Activated naive CD4-positive, alpha-beta T cell treated with anti-CD3 and anti-CD28 coated beads, Interleukin-2, amount 50 U/mL, for 72 hours (primary cell): Measurements from ENCODE around the gene ITM2B. TPM values are rescaled to one million over a fixed set of nuclear protein-coding genes. Genes with fewer than 3 reads are reported as not detected.
"Not testable (repeated sequence)": the region's sequence is repeated elsewhere in the genome, so short reads cannot be mapped to it uniquely, and the experiment has no call there.

ENCODE experiments used
- ATAC-seq, 2 donors: fragments of 150-1000 bp; cut with Tn5 transposase; 2 replicates each; pipeline ENCODE4 v1.10.0; 2021; ENCODE audit warnings: mild to moderate bottlenecking in 2 of 2, moderate library complexity in 2 of 2
- DNase-seq, 2 donors: peaks; one replicate each; pipeline ENCODE4 v3.0.0; 2021 to 2022; ENCODE audit warnings: low spot score in 2 of 2
- H3K27ac Mint-ChIP-seq, 2 donors: one replicate each; pipeline ENCODE4 v1.8.0; 2022; ENCODE audit warnings: mild to moderate bottlenecking in 2 of 2, mixed read lengths in 2 of 2
- H3K36me3 Mint-ChIP-seq, 2 donors: one replicate each; pipeline ENCODE4 v1.8.0; 2022; ENCODE audit warnings: mixed read lengths in 2 of 2
- H3K9me3 Mint-ChIP-seq, 2 donors: one replicate each; pipeline ENCODE4 v1.8.0; 2022; ENCODE audit warnings: mixed read lengths in 2 of 2
- total RNA-seq, 2 donors: library from RNA; stranded (reverse); gene quantifications; one replicate each; pipeline ENCODE4 v1.2.3, GENCODE V29; 2022

ITM2B gene
- 100 to 1,000 TPM in 1 of 2 donors, 10 to 100 TPM in 1; 72.8 to 146 TPM for total RNA-seq

DNA sequence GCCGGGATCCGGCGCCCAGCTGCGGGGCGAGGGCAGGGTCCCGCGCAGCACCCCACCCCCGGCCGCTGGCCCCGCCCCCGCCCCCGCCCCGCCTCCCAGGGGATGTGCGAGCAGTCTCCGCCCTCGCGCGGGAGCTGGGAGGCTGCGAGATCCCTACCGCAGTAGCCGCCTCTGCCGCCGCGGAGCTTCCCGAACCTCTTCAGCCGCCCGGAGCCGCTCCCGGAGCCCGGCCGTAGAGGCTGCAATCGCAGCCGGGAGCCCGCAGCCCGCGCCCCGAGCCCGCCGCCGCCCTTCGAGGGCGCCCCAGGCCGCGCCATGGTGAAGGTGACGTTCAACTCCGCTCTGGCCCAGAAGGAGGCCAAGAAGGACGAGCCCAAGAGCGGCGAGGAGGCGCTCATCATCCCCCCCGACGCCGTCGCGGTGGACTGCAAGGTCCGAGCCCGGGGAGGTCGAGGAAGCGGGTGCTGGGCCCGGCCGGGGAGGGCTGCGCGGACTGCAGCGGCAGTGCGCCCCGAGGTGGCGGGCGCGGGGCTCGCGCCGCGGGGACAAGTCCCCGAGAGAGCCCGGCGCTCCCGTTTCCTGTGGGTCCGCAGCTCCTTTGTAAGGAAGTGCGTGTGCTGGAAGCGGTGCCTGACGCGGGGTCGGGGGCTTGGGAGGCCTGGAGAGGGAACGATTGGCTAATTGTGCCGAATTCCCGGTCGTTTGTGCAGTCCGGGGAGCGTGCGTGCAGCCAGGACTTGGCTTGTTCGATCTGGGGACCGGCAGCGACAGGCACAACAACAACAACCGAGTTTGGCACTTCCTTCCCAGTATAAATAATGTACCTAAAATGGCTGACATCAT, at the start of gene ITM2B:
Gene ITM2B (plus strand): TSS at position 161 of the 843 bp plus-strand sequence. CDS start 155 bp downstream, at position 316.
- ATAC-seq (peak; percentile 72 to 77), DNase-seq (peak; percentile 57 to 78)
- no peaks in the 10 kb centered on the region for H3K9me3 Mint-ChIP-seq
- peaks cover 0 to 16% of the 10 kb centered on the region in 2 donors for H3K36me3 Mint-ChIP-seq
- peak within 1 kb of the TSS; percentile 91 to 97 for H3K27ac Mint-ChIP-seq

DNA sequence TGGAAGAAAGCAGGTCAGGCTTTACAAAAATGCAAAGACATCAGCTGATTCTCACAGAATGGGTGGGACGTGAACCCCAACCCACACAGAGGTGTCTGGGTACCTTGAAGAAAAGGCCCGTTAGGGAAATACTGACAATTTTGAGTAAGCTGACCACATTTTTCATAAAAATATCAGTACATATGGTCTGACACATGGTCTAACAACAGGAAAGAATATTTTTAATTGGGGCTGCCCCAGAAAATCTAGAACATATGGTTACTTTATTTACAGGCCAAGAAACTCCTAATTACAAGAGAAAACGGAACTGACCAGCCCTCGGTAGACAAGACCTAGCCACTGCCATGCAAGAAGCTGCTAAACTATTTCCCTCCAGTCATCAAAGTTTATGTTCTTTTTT, 48.7 kb upstream of the ITM2B start:
- DNase-seq (no peak), ATAC-seq (peak in 1 of 2 donors; percentile 29)
- no peaks in the 10 kb centered on the region for H3K9me3 Mint-ChIP-seq
- H3K27ac Mint-ChIP-seq = peak overlapping the region in 1 of 2 donors; percentile 76
- H3K36me3 Mint-ChIP-seq = no peaks in the 10 kb centered on the region

DNA sequence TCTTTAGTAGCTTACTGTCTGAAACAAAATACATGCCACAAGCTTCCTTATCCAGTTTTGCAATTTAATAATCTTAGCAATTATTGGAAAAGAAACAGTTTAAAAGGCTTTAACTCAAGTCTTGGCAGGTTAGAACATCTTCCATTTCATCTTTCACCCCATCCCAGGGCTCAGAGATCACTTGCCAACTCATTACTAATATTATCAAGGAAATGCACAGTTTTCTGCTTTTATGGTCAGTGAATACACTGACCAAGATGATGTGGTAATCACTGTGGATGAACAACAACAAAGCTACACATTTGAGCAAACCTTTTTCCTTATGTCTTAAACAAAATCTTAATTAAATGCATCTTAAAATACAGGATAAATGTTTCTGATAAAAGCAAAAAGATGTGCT, 48.0 kb upstream of the ITM2B start:
- ATAC-seq (no peak), DNase-seq (no peak)
- no peaks in the 10 kb centered on the region for H3K9me3 Mint-ChIP-seq
- H3K27ac Mint-ChIP-seq = peak overlapping the region in 1 of 2 donors; percentile 39
- no peaks in the 10 kb centered on the region for H3K36me3 Mint-ChIP-seq

DNA sequence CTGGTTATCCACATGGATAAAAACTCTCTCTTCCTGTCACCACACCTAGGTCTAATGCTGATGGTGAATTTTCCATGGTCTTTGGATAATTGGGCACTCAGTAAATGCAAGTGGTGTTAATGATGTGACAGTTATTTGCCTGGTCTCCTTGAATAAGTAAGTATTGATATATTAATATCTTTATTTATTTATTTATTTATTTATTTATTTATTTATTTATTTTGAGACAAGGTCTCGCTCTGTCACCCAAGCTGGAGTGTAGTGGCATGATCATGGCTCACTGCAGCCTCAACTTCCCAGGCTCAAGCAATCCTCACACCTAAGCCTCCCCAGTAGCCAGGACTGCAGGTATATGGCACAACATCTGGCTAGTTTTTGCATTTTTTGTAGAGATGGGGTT, 46.3 kb upstream of the ITM2B start:
- Mint-ChIP-seq H3K36me3 (no peaks in the 10 kb centered on the region), H3K27ac (no peak overlapping the region), H3K9me3 (no peaks in the 10 kb centered on the region)
- DNase-seq = no peak
- ATAC-seq = peak in 1 of 2 donors; percentile 3

DNA sequence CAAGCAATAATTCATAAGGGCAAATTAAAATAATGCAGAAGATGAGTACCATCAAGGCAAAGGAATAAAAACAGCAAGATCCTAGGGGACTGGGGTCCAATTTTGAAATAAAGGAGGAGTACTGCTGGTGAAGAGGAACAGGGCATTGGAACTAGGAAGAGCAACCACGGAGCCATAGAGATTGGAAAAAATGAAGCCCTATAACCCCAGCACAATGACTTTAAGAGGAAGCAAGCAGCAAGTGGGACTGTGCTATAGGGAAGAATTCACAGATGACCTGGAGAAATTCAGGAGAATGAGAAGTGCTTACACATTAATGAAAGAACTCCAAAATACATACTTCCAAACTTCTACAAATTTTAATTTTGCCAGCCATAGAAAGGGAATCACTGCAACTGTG, 44.9 kb upstream of the ITM2B start:
- ATAC-seq (no peak), DNase-seq (no peak)
- Mint-ChIP-seq H3K36me3 (no peaks in the 10 kb centered on the region), H3K27ac (no peak overlapping the region), H3K9me3 (no peaks in the 10 kb centered on the region)

DNA sequence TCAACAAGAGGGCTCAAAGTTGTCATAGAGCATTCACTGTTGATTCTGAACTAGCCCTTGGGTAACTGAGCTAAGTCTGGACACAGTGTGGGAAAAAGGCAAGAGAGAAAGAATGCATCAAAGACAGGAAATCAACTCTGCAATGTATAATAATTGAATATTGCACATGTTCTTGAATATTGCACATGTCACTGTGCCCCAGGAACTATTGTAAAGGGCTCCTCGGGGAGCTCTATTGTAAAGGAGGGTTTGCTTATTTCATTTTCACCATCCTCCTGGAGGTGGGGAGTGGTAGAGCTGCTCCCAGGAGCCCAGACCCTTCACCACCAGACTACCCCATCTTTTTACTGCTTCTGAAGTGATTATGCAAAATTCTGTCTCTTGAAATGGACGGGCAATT, 44.4 kb upstream of the ITM2B start:
- Mint-ChIP-seq H3K27ac (no peak overlapping the region), H3K36me3 (no peaks in the 10 kb centered on the region), H3K9me3 (no peaks in the 10 kb centered on the region)
- ATAC-seq = no peak
- no peak for DNase-seq

DNA sequence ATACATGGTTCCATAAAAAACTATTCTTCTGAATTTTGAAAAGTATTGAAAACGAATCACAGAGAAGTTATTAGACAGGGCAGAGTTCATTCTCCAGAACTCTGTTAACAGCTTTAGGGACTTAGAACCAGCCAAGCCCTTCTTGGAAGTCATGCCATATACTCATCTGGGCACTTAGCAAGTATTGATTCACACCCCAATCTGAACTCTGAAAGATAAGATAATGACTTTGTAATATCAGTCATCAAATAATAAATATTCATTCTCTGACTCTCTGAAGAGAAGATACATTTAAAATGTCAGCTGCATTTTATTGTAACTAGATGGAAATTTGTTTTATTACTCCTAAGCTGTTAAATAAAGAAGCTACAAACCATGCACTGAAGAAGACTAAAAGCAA, 43.8 kb upstream of the ITM2B start:
- DNase-seq = no peak
- no peaks in the 10 kb centered on the region for H3K9me3 Mint-ChIP-seq
- H3K36me3 Mint-ChIP-seq = no peaks in the 10 kb centered on the region
- no peak for ATAC-seq
- no peak overlapping the region for H3K27ac Mint-ChIP-seq

DNA sequence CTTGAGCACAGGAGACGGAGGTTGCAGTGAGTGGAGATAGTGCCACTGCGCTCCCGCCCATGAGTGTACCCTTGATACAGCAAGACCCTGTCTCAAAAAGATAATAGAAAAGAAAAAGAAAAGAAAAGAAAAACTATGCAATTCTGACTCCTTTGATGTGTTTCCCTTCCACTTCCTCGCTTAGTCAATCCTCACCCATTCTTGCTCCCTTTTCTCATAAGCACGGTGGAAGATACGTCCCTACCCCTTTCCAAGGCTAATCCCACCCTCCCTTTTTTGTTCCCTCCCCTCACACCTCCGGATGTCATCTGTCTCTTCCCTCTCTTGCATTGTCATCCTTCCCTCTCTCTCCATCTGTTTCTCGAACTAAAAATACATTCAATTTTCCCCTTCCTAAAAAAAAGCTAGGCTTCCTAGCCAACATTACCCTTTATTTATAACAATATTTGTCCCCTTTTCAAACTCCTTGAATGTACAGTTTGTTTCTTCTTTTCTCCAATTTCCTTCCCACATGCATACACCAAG, 40.5 kb upstream of the ITM2B start:
- peaks cover 0 to 10% of the 10 kb centered on the region in 2 donors for H3K9me3 Mint-ChIP-seq
- ATAC-seq (no peak), DNase-seq (no peak)
- H3K36me3 Mint-ChIP-seq = peaks cover 0 to 7% of the 10 kb centered on the region in 2 donors
- H3K27ac Mint-ChIP-seq = peak overlapping the region in 1 of 2 donors; percentile 10

DNA sequence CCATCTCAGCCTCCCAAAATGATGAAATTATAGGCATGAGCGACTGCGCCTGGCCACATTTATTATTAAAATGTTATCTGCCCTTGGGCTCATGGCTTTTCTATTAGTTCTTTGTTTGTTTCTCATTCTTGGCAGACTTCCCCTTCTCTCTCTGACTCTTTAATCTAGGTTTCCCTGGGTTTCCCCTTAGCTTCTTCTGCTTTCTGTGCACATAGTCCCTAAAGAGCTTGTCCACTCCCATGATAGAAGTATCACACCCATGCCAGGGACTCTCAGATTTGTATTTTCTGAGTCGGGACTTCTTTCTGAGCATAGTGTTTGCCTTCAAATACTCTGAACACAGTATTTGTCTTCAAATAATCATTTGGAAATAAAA, 38.6 kb upstream of the ITM2B start:
- ATAC-seq (peak in 1 of 2 donors; percentile 34), DNase-seq (no peak)
- Mint-ChIP-seq H3K36me3 (peaks cover 0 to 7% of the 10 kb centered on the region in 2 donors), H3K27ac (no peak overlapping the region), H3K9me3 (peaks cover 0 to 10% of the 10 kb centered on the region in 2 donors)

DNA sequence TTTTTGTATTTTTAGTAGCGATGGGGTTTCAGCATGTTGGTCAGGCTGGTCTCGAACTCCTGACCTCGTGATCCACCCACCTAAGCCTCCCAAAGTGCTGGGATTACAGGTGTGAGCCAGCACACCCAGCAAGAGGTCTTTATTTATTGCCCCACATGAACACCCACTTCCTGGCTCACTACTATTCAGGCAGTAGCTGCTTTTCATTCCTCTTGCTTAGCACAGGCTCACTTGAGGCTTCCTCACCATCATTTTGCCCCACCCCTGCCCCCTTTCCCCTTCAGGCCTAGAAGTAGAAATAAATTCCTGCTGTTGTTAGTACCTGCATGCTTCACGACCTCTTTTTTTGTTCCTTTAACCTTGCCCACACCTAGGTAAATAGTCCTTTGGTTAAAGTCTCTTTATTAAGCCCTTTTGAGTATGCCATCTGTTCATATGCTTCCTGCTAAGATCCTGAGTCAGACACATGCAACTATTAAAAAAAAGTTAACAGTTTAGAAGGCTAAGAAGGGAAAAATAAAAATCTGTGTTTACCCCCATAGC, 33.5 kb upstream of the ITM2B start:
- ATAC-seq (no peak), DNase-seq (no peak)
- Mint-ChIP-seq H3K27ac (no peak overlapping the region), H3K36me3 (peaks cover 12 to 25% of the 10 kb centered on the region in 2 donors), H3K9me3 (peaks cover 0 to 10% of the 10 kb centered on the region in 2 donors)

DNA sequence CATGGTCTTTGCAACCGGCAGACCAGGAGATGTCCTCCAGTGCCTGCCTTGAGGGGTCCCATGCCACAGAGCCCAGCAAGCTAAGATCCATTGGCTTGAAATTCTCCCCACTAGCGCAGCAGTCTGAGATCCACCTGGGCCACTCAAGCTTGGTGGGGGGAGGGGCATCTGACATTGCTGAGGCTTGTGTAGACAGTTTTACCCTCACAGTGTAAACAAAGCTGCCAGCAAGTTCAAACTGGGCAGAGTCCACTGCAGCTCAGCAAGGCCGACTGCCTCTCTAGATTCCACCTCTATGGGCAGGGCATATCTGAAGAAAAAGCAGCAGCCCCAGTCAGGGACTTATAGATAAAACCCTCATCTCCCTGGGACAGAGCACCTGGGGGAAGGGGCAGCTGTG, 32.0 kb upstream of the ITM2B start:
- Mint-ChIP-seq H3K9me3 (peaks cover 5 to 10% of the 10 kb centered on the region in 2 donors), H3K27ac (no peak overlapping the region), H3K36me3 (peaks cover 18 to 26% of the 10 kb centered on the region in 2 donors)
- no peak for ATAC-seq
- no peak for DNase-seq

DNA sequence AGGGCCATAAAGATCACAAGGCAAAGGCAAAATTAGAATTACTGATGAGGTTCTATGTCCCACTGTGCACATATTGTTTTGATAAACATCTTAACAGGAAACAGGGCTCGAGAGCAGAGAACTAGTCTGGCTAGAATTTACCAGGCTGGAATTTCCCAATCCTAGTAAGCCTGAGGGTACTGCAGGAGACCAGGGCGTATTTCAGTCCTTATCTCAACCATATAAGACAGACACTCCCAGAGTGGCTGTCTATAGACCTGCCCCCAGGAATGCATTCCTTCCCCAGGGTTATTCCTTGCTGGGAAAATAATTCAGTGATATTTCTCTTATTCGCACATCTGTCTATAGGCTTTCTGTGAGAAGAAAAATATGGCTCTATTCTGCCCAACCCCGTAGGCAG, 25.8 kb upstream of the ITM2B start:
- not testable (repeated sequence) for ATAC-seq, H3K27ac Mint-ChIP-seq, DNase-seq
- peaks cover 6 to 10% of the 10 kb centered on the region in 2 donors for H3K9me3 Mint-ChIP-seq
- H3K36me3 Mint-ChIP-seq = peaks cover 17 to 27% of the 10 kb centered on the region in 2 donors

DNA sequence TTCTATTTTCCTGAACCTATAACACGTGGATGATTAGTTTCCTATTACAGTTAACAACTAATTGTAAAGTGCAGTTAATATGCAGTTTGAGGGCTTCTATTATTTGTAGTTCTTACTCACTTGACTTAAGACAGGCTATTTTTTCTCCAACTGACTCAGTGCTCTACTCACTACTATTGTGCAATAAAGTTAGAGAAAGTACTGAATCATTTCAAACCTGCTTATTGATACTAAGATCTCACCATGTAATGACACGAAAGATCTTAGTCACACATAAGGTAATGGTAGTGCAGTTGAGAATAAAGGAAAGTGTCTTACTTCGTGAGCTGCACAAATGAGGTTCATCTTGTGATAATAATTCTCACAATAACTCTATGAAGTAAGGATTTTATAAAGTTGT, 22.8 kb upstream of the ITM2B start:
- Mint-ChIP-seq H3K27ac (no peak overlapping the region), H3K36me3 (peaks cover 10 to 18% of the 10 kb centered on the region in 2 donors), H3K9me3 (peaks cover 6 to 11% of the 10 kb centered on the region in 2 donors)
- DNase-seq (no peak), ATAC-seq (peak; percentile 99 to 100)

DNA sequence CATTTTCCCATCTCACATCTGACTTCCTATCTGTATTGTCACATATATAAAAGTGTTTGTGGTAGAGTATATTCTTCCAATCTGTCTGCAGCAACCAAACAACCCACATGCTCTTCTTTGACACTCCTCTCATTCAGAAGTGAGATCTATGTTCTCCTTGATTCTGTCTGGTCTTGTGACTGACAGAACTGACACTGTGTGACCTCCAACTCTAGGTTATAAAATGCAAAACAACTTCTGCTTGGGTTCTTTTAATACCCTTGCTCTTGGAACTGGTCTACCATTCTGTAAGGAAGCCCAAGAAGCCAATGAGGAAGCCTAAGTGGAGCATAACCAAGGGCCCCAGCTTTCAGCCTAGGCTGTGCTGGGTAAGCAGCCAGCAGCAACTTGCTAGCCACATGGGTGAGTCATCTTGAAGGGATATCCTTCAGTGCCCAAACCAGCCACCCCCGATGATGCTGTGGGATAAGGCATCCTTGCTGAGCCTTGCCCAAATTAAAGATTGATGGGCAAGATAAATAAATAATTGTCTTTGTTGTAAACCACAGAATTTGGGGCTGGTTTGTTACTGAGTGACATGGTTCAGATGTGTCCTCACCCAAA, 18.4 kb upstream of the ITM2B start:
- DNase-seq (no peak), ATAC-seq (peak in 1 of 2 donors; percentile 44)
- Mint-ChIP-seq H3K9me3 (peaks cover 0 to 18% of the 10 kb centered on the region in 2 donors), H3K36me3 (peaks cover 0 to 33% of the 10 kb centered on the region in 2 donors), H3K27ac (no peak overlapping the region)

DNA sequence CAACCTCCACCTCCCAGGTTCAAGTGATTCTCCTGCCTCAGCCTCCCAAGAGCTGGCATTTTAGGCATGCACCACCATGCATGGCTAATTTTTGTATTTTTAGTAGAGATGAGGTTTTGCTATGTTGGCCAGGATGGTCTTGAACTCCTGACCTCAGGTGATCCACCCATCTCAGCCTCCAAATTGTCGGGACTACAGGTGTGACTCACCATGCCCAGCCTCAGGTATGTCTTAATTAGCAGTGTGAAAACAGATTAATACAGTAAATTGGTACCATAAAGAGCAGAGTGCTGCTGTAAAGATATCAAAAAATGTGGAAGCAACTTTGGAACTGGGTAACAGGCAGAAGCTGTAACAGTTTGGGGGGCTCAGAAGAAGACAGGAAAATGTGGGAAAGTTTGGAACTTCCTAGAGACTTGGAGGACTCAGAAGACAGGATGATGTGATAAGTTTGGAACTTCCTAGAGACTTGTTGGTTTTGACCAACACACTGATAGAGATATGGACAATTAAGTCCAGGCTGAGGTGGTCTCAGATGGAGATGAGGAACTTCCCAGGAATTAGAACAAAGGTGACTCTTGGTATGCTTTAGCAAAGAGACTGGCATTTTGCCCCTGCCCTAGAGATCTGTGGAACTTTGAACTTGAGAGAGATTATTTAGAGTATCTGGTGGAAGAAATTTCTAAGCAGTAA, 17.3 kb upstream of the ITM2B start:
- DNase-seq, ATAC-seq, H3K27ac Mint-ChIP-seq: not testable (repeated sequence)
- Mint-ChIP-seq H3K9me3 (peaks cover 0 to 18% of the 10 kb centered on the region in 2 donors), H3K36me3 (peaks cover 0 to 33% of the 10 kb centered on the region in 2 donors)

DNA sequence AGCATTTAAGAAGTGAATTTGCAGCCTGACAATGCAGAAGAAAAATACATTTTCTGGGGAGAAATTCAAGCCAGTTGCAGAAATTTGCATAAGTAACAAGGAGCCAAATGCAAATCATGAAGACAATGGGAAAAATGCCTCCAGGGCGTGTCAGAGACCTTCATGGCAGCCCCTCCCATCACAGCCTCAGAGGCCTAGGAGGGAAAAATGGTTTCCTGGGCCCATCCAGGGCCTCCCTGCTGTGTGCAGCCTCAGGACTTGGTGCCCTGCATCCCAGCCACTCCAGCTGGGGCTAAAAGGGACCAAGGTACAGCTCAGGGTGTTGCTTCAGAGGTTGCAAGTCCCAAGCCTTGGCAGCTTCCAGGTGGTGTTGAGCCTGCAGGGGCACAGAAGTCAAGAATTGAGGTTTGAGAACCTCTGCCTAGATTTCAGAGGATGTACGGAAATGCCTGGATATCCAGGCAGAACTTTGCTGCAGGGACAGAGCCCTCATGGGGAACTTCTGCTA, 16.7 kb upstream of the ITM2B start:
- no peak for ATAC-seq
- peaks cover 0 to 18% of the 10 kb centered on the region in 2 donors for H3K9me3 Mint-ChIP-seq
- no peak for DNase-seq
- no peak overlapping the region for H3K27ac Mint-ChIP-seq
- H3K36me3 Mint-ChIP-seq = peaks cover 0 to 33% of the 10 kb centered on the region in 2 donors
